Measurements from ENCODE around the gene ANKAR.

Gene ANKAR

GRCh38 chr2:189719571-189719970 is 45.1 kb downstream of the ANKAR start:
- no peak for DNase-seq (ENCODE audit: low read depth in 2 of 2)

- no peak for DNase-seq (ENCODE audit: low read depth in 2 of 2)
These were observed 48.7 kb downstream of the ANKAR start for GRCh38 chr2:189723192-189723591.
